HL-60 (cell line): Measurements from ENCODE around the gene SSTR1.

ENCODE experiments used
- DNase-seq, 2 experiments: peaks; one replicate each; pipeline ENCODE4 v3.0.0-alpha.2; 2010 to 2020; ENCODE audit warnings: low read depth in 1 of 2, low spot score in 1 of 2
- H3K27ac ChIP-seq: fragments of 250-450 bp; sonication (Bioruptor Pico); replicated peaks from 2 replicates; pipeline ENCODE4 v1.5.1; 2020; ENCODE audit warnings: mild to moderate bottlenecking, moderate library complexity
- H3K27me3 ChIP-seq: fragments of 250-450 bp; sonication (Bioruptor Pico); 2 replicates; pipeline ENCODE4 v1.5.1; 2021; ENCODE audit warnings: mild to moderate bottlenecking, moderate library complexity; ENCODE audit not compliant: insufficient read depth, poor library complexity, severe bottlenecking
- H3K4me3 ChIP-seq: replicated peaks from 2 replicates; pipeline ENCODE4 v1.5.1; 2011; ENCODE audit warnings: mild to moderate bottlenecking, control low read depth, low read length; ENCODE audit not compliant: insufficient read depth
- CTCF ChIP-seq: IDR thresholded peaks from one replicate; pipeline ENCODE4 v1.5.1; 2011; ENCODE audit warnings: low read length, control low read depth, inconsistent platforms; ENCODE audit not compliant: insufficient read depth
- GABPA ChIP-seq: IDR thresholded peaks from 2 replicates; pipeline ENCODE4 v1.6.1; 2012; ENCODE audit warnings: low read depth
- POLR2AphosphoS5 ChIP-seq: IDR thresholded peaks from 2 replicates; pipeline ENCODE4 v1.6.1; 2012; ENCODE audit warnings: low read depth
- SPI1 ChIP-seq: IDR thresholded peaks from 2 replicates; pipeline ENCODE4 v1.6.1; 2012; ENCODE audit warnings: low read depth, mild to moderate bottlenecking, borderline replicate concordance
- TF ChIP-seq, protein P1 (sequence below): IDR thresholded peaks from 2 replicates; pipeline ENCODE4 v1.6.1; 2012; ENCODE audit warnings: low read depth; ENCODE audit not compliant: insufficient replicate concordance

SSTR1 gene

DNA sequence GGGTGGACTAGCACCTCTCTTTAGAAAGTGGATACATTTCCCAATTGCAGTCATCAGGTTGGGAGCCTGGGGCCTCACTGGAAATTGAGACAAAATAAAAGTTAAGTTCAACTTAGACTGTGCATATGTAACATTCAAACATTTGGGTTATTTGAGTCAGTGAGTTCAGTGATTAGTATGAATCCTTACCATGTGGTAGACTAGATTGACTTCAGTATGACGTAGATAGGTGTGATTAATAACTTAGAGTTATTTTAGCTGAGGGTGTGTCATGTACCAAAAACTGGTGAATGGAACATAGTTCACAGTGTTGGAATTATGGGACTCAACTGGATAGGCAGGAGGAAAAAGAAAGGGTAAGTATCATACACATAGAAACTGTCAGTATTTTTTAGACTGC is 8.0 kb upstream of the SSTR1 start:
- H3K27me3 ChIP-seq: no peaks in the 10 kb centered on the region
- no peak overlapping the region for H3K27ac ChIP-seq
- TF ChIP-seq CTCF (no peak), GABPA (no peak), POLR2AphosphoS5 (no peak), SPI1 (no peak)
- TF ChIP-seq, protein P1, sequence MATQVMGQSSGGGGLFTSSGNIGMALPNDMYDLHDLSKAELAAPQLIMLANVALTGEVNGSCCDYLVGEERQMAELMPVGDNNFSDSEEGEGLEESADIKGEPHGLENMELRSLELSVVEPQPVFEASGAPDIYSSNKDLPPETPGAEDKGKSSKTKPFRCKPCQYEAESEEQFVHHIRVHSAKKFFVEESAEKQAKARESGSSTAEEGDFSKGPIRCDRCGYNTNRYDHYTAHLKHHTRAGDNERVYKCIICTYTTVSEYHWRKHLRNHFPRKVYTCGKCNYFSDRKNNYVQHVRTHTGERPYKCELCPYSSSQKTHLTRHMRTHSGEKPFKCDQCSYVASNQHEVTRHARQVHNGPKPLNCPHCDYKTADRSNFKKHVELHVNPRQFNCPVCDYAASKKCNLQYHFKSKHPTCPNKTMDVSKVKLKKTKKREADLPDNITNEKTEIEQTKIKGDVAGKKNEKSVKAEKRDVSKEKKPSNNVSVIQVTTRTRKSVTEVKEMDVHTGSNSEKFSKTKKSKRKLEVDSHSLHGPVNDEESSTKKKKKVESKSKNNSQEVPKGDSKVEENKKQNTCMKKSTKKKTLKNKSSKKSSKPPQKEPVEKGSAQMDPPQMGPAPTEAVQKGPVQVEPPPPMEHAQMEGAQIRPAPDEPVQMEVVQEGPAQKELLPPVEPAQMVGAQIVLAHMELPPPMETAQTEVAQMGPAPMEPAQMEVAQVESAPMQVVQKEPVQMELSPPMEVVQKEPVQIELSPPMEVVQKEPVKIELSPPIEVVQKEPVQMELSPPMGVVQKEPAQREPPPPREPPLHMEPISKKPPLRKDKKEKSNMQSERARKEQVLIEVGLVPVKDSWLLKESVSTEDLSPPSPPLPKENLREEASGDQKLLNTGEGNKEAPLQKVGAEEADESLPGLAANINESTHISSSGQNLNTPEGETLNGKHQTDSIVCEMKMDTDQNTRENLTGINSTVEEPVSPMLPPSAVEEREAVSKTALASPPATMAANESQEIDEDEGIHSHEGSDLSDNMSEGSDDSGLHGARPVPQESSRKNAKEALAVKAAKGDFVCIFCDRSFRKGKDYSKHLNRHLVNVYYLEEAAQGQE: no peak
- no peak overlapping the region for H3K4me3 ChIP-seq
- DNase-seq: no peak

DNA sequence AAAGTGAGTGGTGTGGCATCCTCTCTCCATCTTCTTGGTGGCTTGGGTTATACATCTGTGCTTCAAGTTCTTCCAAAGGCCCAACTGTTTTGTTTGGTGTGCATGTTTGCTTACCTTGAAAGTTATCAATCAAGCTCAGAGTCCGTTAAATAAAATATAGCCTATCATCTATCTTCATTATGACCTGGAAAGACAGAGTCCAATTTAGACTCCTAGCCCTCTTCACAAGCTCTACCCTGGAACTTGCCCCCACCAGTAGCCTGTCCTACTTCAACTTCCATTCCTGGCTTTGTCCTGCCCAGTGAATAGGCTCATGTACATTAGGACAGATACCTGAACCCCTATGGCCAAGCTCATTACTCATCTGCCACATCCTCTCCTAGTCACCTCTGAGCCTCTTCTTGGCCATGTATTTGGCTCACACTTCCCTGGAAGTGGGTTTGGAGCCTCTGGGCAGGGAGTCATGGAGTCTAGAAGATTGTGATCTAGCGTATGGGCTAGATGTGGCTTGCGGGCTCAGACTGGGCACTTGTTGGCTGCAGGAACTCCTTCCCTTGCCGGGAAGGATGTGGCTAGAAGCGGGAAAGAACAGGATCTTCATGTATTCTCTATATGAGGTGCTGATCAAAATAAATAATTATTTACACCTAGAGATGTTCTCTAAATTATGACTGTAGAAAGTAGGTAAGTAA is 6.4 kb upstream of the SSTR1 start:
- no peak overlapping the region for H3K4me3 ChIP-seq
- DNase-seq: no peak
- no peaks in the 10 kb centered on the region for H3K27me3 ChIP-seq
- H3K27ac ChIP-seq: no peak overlapping the region
- no peak for TF ChIP-seq POLR2AphosphoS5
- TF ChIP-seq SPI1: no peak
- no peak for TF ChIP-seq CTCF
- TF ChIP-seq, protein P1: no peak
- TF ChIP-seq GABPA: no peak

- Histone ChIP-seq H3K27ac (no peak overlapping the region), H3K27me3 (no peaks in the 10 kb centered on the region), H3K4me3 (no peak overlapping the region)
- TF ChIP-seq GABPA: no peak
- TF ChIP-seq, protein P1: no peak
- no peak for DNase-seq
These were observed 5.1 kb upstream of the SSTR1 start for GRCh38 chr14:38202444-38203191.
